Loucy (cell line): ENCODE measurements around the gene APMAP.

ENCODE experiments used
- H2AFZ ChIP-seq: fragments of 200-600 bp; sonication (generic); 2 replicates; pipeline ENCODE4 v1.6.0; 2016; ENCODE audit warnings: antibody characterized with exemption, mild to moderate bottlenecking, low read length, moderate library complexity
- H3F3A ChIP-seq: fragments of 200-600 bp; 2 replicates; pipeline ENCODE4 v1.6.0; 2016; ENCODE audit warnings: antibody characterized with exemption, low read depth, mild to moderate bottlenecking
- H3K27me3 ChIP-seq: fragments of 200-600 bp; sonication (generic); 2 replicates; pipeline ENCODE4 v1.6.1; 2014; ENCODE audit warnings: low read length, mild to moderate bottlenecking; ENCODE audit not compliant: insufficient read depth, poor library complexity, severe bottlenecking
- H3K36me3 ChIP-seq: fragments of 200-600 bp; sonication (generic); 2 replicates; pipeline ENCODE4 v1.6.1; 2016; ENCODE audit warnings: low read length; ENCODE audit not compliant: insufficient read depth
- H3K4me1 ChIP-seq: fragments of 200-600 bp; sonication (generic); 2 replicates; pipeline ENCODE4 v1.5.1; 2014; ENCODE audit warnings: low read length, mild to moderate bottlenecking; ENCODE audit not compliant: insufficient read depth, poor library complexity, severe bottlenecking
- H3K4me2 ChIP-seq: fragments of 200-600 bp; sonication (generic); 2 replicates; pipeline ENCODE4 v1.6.0; 2014; ENCODE audit warnings: antibody characterized with exemption, low read length, low read depth, mild to moderate bottlenecking; ENCODE audit not compliant: poor library complexity, severe bottlenecking
- H3K4me3 ChIP-seq: fragments of 200-600 bp; sonication (generic); 2 replicates; pipeline ENCODE4 v1.5.1; 2014; ENCODE audit warnings: low read length, mild to moderate bottlenecking, mixed read lengths; ENCODE audit not compliant: poor library complexity, severe bottlenecking
- H3K79me2 ChIP-seq: fragments of 200-600 bp; sonication (generic); 2 replicates; pipeline ENCODE4 v1.6.1; 2014; ENCODE audit warnings: low read length; ENCODE audit not compliant: insufficient read depth
- H3K9ac ChIP-seq: fragments of 200-600 bp; sonication (generic); 2 replicates; pipeline ENCODE4 v1.6.0; 2014; ENCODE audit warnings: mild to moderate bottlenecking, low read depth, low read length, moderate library complexity; ENCODE audit not compliant: poor library complexity, severe bottlenecking
- H3K9me2 ChIP-seq: fragments of 200-600 bp; sonication (generic); replicated peaks from 2 replicates; pipeline ENCODE4 v1.6.1; 2016; ENCODE audit warnings: low read depth, low read length, mixed read lengths
- H3K9me3 ChIP-seq: fragments of 200-600 bp; sonication (generic); 2 replicates; pipeline ENCODE4 v1.6.1; 2014; ENCODE audit warnings: mild to moderate bottlenecking, antibody characterized with exemption, low read length, low read depth; ENCODE audit not compliant: insufficient read depth
- H4K20me1 ChIP-seq: fragments of 200-600 bp; sonication (generic); 2 replicates; pipeline ENCODE4 v1.6.0; 2014; ENCODE audit warnings: antibody characterized with exemption, low read length, mild to moderate bottlenecking; ENCODE audit not compliant: insufficient read depth, poor library complexity, severe bottlenecking
- EZH2phosphoT487 ChIP-seq: fragments of 200-600 bp; IDR thresholded peaks from 2 replicates; pipeline ENCODE4 v1.6.1; 2018; ENCODE audit warnings: antibody characterized with exemption, mild to moderate bottlenecking, moderate library complexity, borderline replicate concordance
- TF ChIP-seq, protein P1 (sequence below): fragments of 200-600 bp; sonication (generic); conservative IDR thresholded peaks from 2 replicates; pipeline ENCODE4 v1.5.1; 2014; ENCODE audit warnings: mild to moderate bottlenecking, antibody characterized with exemption, low read length

APMAP gene

DNA sequence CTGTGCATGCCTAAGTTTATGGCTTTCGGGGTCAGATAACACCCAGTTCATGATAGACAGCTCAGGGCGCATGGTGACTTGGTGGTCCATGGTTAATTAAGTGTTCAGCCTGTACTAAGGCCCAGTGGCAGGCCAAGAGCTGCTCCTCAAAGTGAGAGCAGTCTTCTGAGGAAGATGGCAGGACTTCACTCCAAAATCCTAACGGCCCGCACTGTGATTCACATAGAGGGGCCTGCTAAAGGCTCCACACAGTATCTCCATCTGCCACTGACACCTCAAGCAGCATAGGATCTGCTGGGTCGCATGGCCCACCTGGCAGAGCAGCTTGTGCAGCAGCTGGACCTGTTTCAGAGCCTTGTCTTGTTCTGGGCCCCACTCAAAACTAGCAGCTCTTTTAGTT lies 54.1 kb downstream of the APMAP start:
- Histone ChIP-seq H3K9me3 (peaks cover 3% of the 10 kb centered on the region; the same call in 1 of the 2 replicates), H3F3A (no peaks in the 10 kb centered on the region), H3K27me3 (no peaks in the 10 kb centered on the region), H4K20me1 (no peaks in the 10 kb centered on the region), H3K4me1 (no peaks in the 10 kb centered on the region), H2AFZ (no peak overlapping the region), H3K79me2 (no peaks in the 10 kb centered on the region), H3K36me3 (no peaks in the 10 kb centered on the region), H3K9me2 (no peaks in the 10 kb centered on the region), H3K4me3 (no peak overlapping the region), H3K4me2 (no peak overlapping the region), H3K9ac (no peak overlapping the region)
- TF ChIP-seq EZH2phosphoT487: no peak
- TF ChIP-seq, protein P1, sequence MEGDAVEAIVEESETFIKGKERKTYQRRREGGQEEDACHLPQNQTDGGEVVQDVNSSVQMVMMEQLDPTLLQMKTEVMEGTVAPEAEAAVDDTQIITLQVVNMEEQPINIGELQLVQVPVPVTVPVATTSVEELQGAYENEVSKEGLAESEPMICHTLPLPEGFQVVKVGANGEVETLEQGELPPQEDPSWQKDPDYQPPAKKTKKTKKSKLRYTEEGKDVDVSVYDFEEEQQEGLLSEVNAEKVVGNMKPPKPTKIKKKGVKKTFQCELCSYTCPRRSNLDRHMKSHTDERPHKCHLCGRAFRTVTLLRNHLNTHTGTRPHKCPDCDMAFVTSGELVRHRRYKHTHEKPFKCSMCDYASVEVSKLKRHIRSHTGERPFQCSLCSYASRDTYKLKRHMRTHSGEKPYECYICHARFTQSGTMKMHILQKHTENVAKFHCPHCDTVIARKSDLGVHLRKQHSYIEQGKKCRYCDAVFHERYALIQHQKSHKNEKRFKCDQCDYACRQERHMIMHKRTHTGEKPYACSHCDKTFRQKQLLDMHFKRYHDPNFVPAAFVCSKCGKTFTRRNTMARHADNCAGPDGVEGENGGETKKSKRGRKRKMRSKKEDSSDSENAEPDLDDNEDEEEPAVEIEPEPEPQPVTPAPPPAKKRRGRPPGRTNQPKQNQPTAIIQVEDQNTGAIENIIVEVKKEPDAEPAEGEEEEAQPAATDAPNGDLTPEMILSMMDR: no peak

DNA sequence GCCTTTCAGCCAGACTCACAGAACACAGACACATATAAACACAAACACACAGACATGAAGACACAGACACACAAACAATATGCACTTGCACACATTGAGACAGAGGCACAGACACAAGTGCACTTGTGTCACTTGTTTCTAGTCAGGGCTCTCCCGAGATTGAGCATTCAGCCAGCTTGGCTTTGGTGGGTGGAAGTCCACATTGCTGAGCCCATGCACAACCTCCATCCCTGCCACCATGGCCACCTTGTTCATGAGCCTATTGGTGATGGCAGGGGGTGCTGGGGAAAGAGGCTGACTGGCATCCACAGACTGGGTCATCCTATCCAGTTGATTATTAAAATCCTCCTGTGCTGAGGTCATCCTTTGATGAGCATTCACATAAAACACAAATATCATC lies 55.0 kb downstream of the APMAP start:
- no peak overlapping the region for H3K4me2 ChIP-seq
- no peaks in the 10 kb centered on the region for H3K27me3 ChIP-seq
- no peaks in the 10 kb centered on the region for H3K36me3 ChIP-seq
- no peaks in the 10 kb centered on the region for H4K20me1 ChIP-seq
- no peaks in the 10 kb centered on the region for H3K9me2 ChIP-seq
- H3F3A ChIP-seq: no peaks in the 10 kb centered on the region
- H3K79me2 ChIP-seq: no peaks in the 10 kb centered on the region
- H3K9ac ChIP-seq: no peak overlapping the region
- H3K9me3 ChIP-seq: peaks cover 3% of the 10 kb centered on the region; the same call in 1 of the 2 replicates
- no peak overlapping the region for H2AFZ ChIP-seq
- TF ChIP-seq EZH2phosphoT487: no peak
- TF ChIP-seq, protein P1: no peak
- H3K4me1 ChIP-seq: peaks cover 4% of the 10 kb centered on the region
- H3K4me3 ChIP-seq: no peak overlapping the region

DNA sequence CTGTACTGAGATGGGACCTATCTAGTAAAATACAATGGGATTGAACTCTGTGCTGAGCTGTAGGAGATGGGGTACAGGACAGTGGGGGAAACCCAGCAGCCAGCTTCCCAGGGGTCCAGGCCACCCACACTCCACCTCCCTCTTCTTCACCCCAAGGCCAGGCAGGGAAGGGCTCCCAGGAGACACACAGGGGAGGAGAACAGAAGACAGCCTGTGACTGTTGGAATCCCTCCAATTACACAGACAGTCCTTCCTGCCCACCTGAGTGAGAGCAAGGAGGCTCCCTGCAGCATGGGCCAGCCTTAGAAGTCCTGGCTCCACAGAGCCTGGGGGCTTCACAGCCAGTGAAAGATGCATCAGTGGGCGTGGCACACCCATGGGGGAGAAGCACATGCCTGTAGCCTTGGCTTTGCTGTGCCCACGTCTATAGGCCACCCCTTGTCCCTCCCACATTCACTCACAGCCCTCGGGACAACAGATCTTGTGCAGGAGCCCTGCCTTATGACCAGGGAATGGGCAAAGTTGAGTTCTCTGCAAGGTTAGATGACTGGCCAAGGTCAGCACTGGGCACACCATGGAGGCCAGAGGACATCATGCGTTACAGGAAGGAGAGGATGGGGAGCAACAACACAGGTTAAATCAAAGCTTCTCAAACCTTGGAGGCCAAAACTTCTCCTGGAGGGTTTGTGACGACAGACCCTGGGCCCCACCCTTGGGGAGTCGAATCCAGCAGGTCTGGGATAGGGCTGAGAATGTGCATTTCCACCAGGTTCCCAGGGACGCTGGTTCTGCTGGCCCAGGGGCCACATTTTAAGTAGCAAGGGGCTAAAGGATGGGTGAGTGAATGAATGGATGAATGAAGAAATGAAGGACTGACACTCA lies 55.8 kb downstream of the APMAP start:
- TF ChIP-seq EZH2phosphoT487: no peak
- H3K9me3 ChIP-seq: peaks cover 3% of the 10 kb centered on the region; the same call in 1 of the 2 replicates
- H3K9me2 ChIP-seq: no peaks in the 10 kb centered on the region
- no peaks in the 10 kb centered on the region for H3K79me2 ChIP-seq
- no peak overlapping the region for H3K9ac ChIP-seq
- no peaks in the 10 kb centered on the region for H3K27me3 ChIP-seq
- H2AFZ ChIP-seq: no peak overlapping the region
- H3F3A ChIP-seq: no peaks in the 10 kb centered on the region
- H3K4me1 ChIP-seq: peaks cover 11% of the 10 kb centered on the region
- H3K4me2 ChIP-seq: no peak overlapping the region
- no peaks in the 10 kb centered on the region for H4K20me1 ChIP-seq
- H3K36me3 ChIP-seq: no peaks in the 10 kb centered on the region
- no peak overlapping the region for H3K4me3 ChIP-seq
